HG03378 (cell line): Measurements from ENCODE around the gene APOBEC3B.
"Not testable (repeated sequence)": the region's sequence is repeated elsewhere in the genome, so short reads cannot be mapped to it uniquely, and the experiment has no call there.

Experiments used
- ATAC-seq: cut with Tn5 transposase; IDR thresholded peaks from one replicate; pipeline ENCODE4 v1.9.1; 2021; ENCODE audit warnings: mild to moderate bottlenecking, moderate library complexity; ENCODE audit not compliant: unreplicated experiment

APOBEC3B gene

GRCh38 chr22:39026509-39027150 is 44.5 kb downstream of the APOBEC3B start:
- ATAC-seq: no peak

DNA sequence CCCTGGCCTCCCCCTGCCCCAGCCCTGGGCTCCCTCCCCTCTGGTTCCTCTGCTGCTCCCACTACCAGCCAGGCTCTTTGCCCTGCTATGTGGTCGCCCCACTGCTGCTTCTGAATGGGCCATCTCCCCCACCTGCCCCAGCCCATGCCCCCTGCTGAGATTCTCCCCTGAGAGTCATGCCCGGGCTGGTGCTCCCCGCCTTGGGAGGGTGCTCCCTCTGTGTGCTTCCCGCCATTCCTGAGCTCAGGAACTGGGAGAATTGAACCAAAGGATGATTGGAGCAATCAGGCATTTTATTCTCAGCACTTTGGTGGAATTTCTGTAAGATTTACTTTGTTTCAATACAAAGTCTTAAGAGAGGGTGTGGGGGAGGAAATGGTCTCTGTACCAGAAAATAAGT is 45.6 kb downstream of the APOBEC3B start:
- no peak for ATAC-seq

DNA sequence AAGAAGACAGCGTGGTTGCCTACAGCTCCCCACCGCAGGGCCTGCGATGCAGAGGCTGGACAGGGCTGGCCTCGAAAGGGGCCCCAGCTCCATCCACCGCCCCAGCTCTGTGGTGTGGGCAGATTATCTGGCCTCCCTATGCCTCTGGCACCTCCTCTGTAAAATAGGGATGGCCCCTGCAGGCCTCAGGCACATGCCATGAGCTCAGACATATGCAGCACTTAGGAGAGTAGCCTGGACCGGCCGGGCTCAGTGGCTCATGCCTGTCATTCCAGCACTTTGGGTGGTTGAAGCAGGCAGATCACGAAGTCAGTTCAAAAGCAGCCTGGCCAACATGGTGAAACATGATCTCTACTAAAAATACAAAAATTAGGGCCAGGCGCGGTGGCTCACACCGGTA is 46.1 kb downstream of the APOBEC3B start:
- no peak for ATAC-seq

DNA sequence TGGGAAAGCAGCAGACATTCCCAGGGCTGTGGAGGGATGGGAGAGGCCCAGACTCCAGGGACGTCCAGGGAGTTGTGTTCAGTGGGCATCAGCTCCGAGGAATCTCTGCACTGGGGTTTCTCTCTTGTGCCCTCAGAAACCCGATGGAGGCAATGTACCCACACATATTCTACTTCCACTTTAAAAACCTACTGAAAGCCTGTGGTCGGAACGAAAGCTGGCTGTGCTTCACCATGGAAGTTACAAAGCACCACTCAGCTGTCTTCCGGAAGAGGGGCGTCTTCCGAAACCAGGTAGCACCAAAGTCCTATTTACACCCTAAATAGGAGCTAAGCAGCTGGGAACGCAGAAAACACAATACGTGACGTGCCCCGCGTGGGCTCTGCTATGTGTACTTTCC is 47.1 kb downstream of the APOBEC3B start:
- no peak for ATAC-seq

GRCh38 chr22:39030705-39031104 is 48.6 kb downstream of the APOBEC3B start:
- no peak for ATAC-seq

- ATAC-seq: not testable (repeated sequence)
Measured at GRCh38 chr22:39031434-39032295, 49.5 kb downstream of the APOBEC3B start.

- ATAC-seq: not testable (repeated sequence)
Measured at GRCh38 chr22:39037071-39037470, 54.9 kb downstream of the APOBEC3B start.

GRCh38 chr22:39039306-39040126 is 57.4 kb downstream of the APOBEC3B start:
- ATAC-seq: no peak

GRCh38 chr22:39040155-39040537 is 58.0 kb downstream of the APOBEC3B start:
- not testable (repeated sequence) for ATAC-seq

- ATAC-seq: peak; percentile 94
Measured at GRCh38 chr22:39040538-39041296, 58.6 kb downstream of the APOBEC3B start, which contains the start of gene APOBEC3F. APOBEC3F (plus strand) TSS chr22:39040864; CDS start chr22:39040961, 97 bp downstream.

DNA sequence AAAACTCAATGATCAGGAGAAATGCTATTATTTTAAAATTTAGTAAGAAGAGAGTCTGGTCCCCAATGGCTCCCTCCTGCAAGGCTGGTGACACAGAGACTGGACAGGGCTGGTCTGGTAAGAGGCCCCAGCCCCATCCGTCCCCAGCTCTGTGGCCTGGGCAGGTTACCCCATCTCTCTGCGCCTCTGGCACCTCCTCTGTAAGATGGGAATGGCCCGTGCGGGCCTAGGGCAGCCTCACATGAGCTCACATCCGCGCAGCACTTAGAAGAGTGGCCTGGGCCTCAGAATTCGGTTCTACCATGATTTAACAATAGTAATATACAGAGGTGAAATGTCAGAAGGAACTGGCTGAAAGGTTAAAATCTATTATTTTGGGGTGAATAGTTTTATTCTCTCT is 59.8 kb downstream of the APOBEC3B start:
- ATAC-seq: no peak
